H1 (cell line): ENCODE data around the gene COX6A2. TPM values are rescaled to one million over a fixed set of nuclear protein-coding genes. Genes with fewer than 3 reads are reported as not detected.

Experiments
- CTCF ChIA-PET: fragments of 300-600 bp; sonication (Branson Sonifier 250); formaldehyde crosslinking; loops from one replicate; lab custom pipeline; 2021; ENCODE audit not compliant: partially characterized antibody; lab: Charles Lee
- POLR2A ChIA-PET: fragments of 300-600 bp; sonication (Branson Sonifier 250); formaldehyde crosslinking; loops from one replicate; lab custom pipeline; 2021; ENCODE audit warnings: inconsistent platforms; ENCODE audit not compliant: partially characterized antibody; lab: Charles Lee
- DNase-seq, 2 experiments: peaks; one replicate each; pipeline versions ENCODE4 v3.0.0 to v3.0.0-alpha.2; 2010 to 2022; ENCODE audit warnings: low spot score in 2 of 2, low read depth in 1 of 2, mixed read lengths in 1 of 2
- FAIRE-seq: peaks from 2 replicates; lab custom pipeline; 2011; peaks lifted over from hg19 to GRCh38; lab: Jason Lieb, UNC
- H2AFZ ChIP-seq: 2 replicates; pipeline ENCODE4 v1.8.1; 2012; ENCODE audit warnings: low read length, inconsistent platforms
- H2AK5ac ChIP-seq: 2 replicates; pipeline ENCODE4 v1.6.1; 2013; ENCODE audit warnings: low read depth, low read length
- H2BK120ac ChIP-seq: replicated peaks from 2 replicates; pipeline ENCODE3; 2013; ENCODE audit warnings: low read depth, low read length, inconsistent platforms
- H2BK12ac ChIP-seq: 2 replicates; pipeline ENCODE4 v1.6.1; 2013; ENCODE audit warnings: low read depth, low read length
- H2BK15ac ChIP-seq: 2 replicates; pipeline ENCODE4 v1.6.1; 2013; ENCODE audit warnings: low read length
- H2BK20ac ChIP-seq: 2 replicates; pipeline ENCODE4 v1.6.1; 2013; ENCODE audit warnings: low read length
- H2BK5ac ChIP-seq: 2 replicates; pipeline ENCODE4 v1.6.1; 2013; ENCODE audit warnings: low read depth, low read length
- H3K14ac ChIP-seq: 2 replicates; pipeline ENCODE4 v1.6.1; 2013; ENCODE audit warnings: inconsistent platforms; ENCODE audit not compliant: insufficient read length
- H3K18ac ChIP-seq: 2 replicates; pipeline ENCODE4 v1.6.1; 2013; ENCODE audit warnings: low read length; ENCODE audit errors: extremely low read depth
- H3K23ac ChIP-seq: 2 replicates; pipeline ENCODE4 v1.6.1; 2013; ENCODE audit warnings: inconsistent platforms; ENCODE audit not compliant: insufficient read length
- H3K23me2 ChIP-seq: 2 replicates; pipeline ENCODE4 v1.6.1; 2013; ENCODE audit warnings: low read depth, low read length
- H3K27ac ChIP-seq: 2 replicates; pipeline ENCODE4 v1.6.1; 2011; ENCODE audit warnings: low read depth, low read length, inconsistent platforms
- H3K27me3 ChIP-seq, 4 experiments: replicated peaks in 1 of 4; 1 replicate in 1 of 4; 2 replicates in 3 of 4; pipeline versions ENCODE4 v1.6.1 to v1.8.1; 2011 to 2013; ENCODE audit warnings: low read length in 3 of 4, mild to moderate bottlenecking in 3 of 4, inconsistent platforms in 2 of 4, mixed read lengths in 2 of 4, moderate library complexity in 1 of 4; ENCODE audit not compliant: control insufficient read depth in 3 of 4, insufficient read depth in 3 of 4; ENCODE audit errors: extremely low read depth in 1 of 4
- H3K36me3 ChIP-seq, 4 experiments: 2 replicates each; pipeline versions ENCODE4 v1.6.1 to v1.8.1; 2011 to 2013; ENCODE audit warnings: mild to moderate bottlenecking in 4 of 4, low read length in 3 of 4, moderate library complexity in 2 of 4, control low read depth in 1 of 4, inconsistent platforms in 1 of 4; ENCODE audit not compliant: insufficient read depth in 4 of 4, control insufficient read depth in 2 of 4
- H3K4ac ChIP-seq: replicated peaks from 2 replicates; pipeline ENCODE3; 2013; ENCODE audit warnings: low read length, low read depth, mixed read lengths, inconsistent platforms; ENCODE audit not compliant: insufficient read length
- H3K4me1 ChIP-seq, 4 experiments: replicated peaks in 1 of 4; 1 replicate in 1 of 4; 2 replicates in 3 of 4; pipeline versions ENCODE4 v1.6.1 to v1.8.1; 2011 to 2013; ENCODE audit warnings: low read length in 3 of 4, inconsistent platforms in 2 of 4, mixed read lengths in 1 of 4; ENCODE audit not compliant: insufficient read depth in 4 of 4, control insufficient read depth in 3 of 4
- H3K4me2 ChIP-seq, 2 experiments: 2 replicates each; pipeline versions ENCODE4 v1.6.1 to v1.8.1; 2011 to 2013; ENCODE audit warnings: low read depth in 2 of 2, low read length in 2 of 2, control low read depth in 1 of 2, inconsistent platforms in 1 of 2, mild to moderate bottlenecking in 1 of 2; ENCODE audit not compliant: insufficient read depth in 1 of 2
- H3K4me3 ChIP-seq, 4 experiments: fragments of 200-600, 300-600 bp in 1 of 4; sonication (generic), shearing (Covaris generic), sonication (Bioruptor Twin) in 1 of 4; 2 replicates each; pipeline versions ENCODE4 v1.5.1 to v1.8.1; 2011 to 2016; ENCODE audit warnings: low read length in 4 of 4, low read depth in 3 of 4, control low read depth in 2 of 4, inconsistent platforms in 2 of 4, mild to moderate bottlenecking in 2 of 4, mixed read lengths in 1 of 4, moderate library complexity in 1 of 4; ENCODE audit not compliant: insufficient read depth in 2 of 4; ENCODE audit errors: extremely low read depth in 1 of 4
- H3K56ac ChIP-seq: replicated peaks from 2 replicates; pipeline ENCODE3; 2013; ENCODE audit warnings: low read depth, mild to moderate bottlenecking, mixed read lengths, low read length, inconsistent platforms; ENCODE audit not compliant: insufficient read length
- H3K79me1 ChIP-seq: 2 replicates; pipeline ENCODE4 v1.6.1; 2013; ENCODE audit warnings: low read depth, low read length, control low read depth
- H3K79me2 ChIP-seq, 2 experiments: 2 replicates each; pipeline versions ENCODE4 v1.6.1 to v1.8.1; 2012 to 2013; ENCODE audit warnings: low read length in 2 of 2, mild to moderate bottlenecking in 2 of 2, inconsistent platforms in 1 of 2; ENCODE audit not compliant: insufficient read depth in 2 of 2, control insufficient read depth in 1 of 2
- H3K9ac ChIP-seq, 4 experiments: replicated peaks in 1 of 4; 1 replicate in 1 of 4; 2 replicates in 3 of 4; pipeline versions ENCODE4 v1.6.1 to v1.8.1; 2011 to 2013; ENCODE audit warnings: low read depth in 3 of 4, low read length in 3 of 4, control low read depth in 2 of 4, mild to moderate bottlenecking in 2 of 4, moderate library complexity in 2 of 4, inconsistent platforms in 1 of 4; ENCODE audit errors: extremely low read depth in 1 of 4
- H3K9me3 ChIP-seq, 2 experiments: 2 replicates each; pipeline versions ENCODE4 v1.6.1 to v1.8.1; 2012 to 2013; ENCODE audit warnings: mild to moderate bottlenecking in 2 of 2, moderate library complexity in 2 of 2, control low read depth in 1 of 2, inconsistent platforms in 1 of 2, low read depth in 1 of 2, low read length in 1 of 2, mixed read lengths in 1 of 2; ENCODE audit not compliant: insufficient read depth in 2 of 2
- H4K20me1 ChIP-seq, 2 experiments: replicated peaks in 1 of 2; 2 replicates each; pipeline versions ENCODE3 to v1.8.1; 2011 to 2013; ENCODE audit warnings: inconsistent platforms in 2 of 2, low read length in 2 of 2, mild to moderate bottlenecking in 1 of 2; ENCODE audit not compliant: insufficient read depth in 2 of 2, control insufficient read depth in 1 of 2
- H4K5ac ChIP-seq: 2 replicates; pipeline ENCODE4 v1.6.1; 2013; ENCODE audit warnings: low read length, low read depth, mixed read lengths, inconsistent platforms; ENCODE audit not compliant: insufficient read length
- H4K8ac ChIP-seq: 2 replicates; pipeline ENCODE4 v1.8.0; 2013; ENCODE audit warnings: mild to moderate bottlenecking, moderate library complexity, low read length, inconsistent platforms; ENCODE audit not compliant: insufficient read depth; ENCODE audit errors: extremely low read depth
- H4K91ac ChIP-seq: replicated peaks from 2 replicates; pipeline ENCODE3; 2013; ENCODE audit warnings: low read length, mixed read lengths, inconsistent platforms; ENCODE audit not compliant: insufficient read length
- CREB1 ChIP-seq: IDR thresholded peaks from 2 replicates; pipeline ENCODE4 v1.6.1; 2012; ENCODE audit warnings: inconsistent platforms
- CTBP2 ChIP-seq: IDR thresholded peaks from 2 replicates; pipeline ENCODE4 v1.7.0; 2011; ENCODE audit warnings: borderline replicate concordance, mild to moderate bottlenecking, moderate library complexity, mixed read lengths, low read length; ENCODE audit not compliant: insufficient read depth, insufficient read length
- HDAC2 ChIP-seq, 2 experiments: fragments of 300-600 bp in 1 of 2; sonication (generic) in 1 of 2; IDR thresholded peaks; 2 replicates each; pipeline ENCODE4 v1.6.1; 2011 to 2012; ENCODE audit warnings: low read depth in 2 of 2, low read length in 2 of 2, mild to moderate bottlenecking in 2 of 2, moderate library complexity in 2 of 2, borderline replicate concordance in 1 of 2, inconsistent platforms in 1 of 2
- KDM1A ChIP-seq: fragments of 200-600, 300-600 bp; sonication (generic); IDR thresholded peaks from 2 replicates; pipeline ENCODE4 v1.7.1; 2016; ENCODE audit warnings: mild to moderate bottlenecking, low read length, borderline replicate concordance
- WGBS, 2 experiments: shearing (Covaris generic) in 1 of 2; methylation state at CpG; one replicate each; pipeline versions ENCODE4 v1.1.6 to v1.1.7; 2013 to 2015; ENCODE audit warnings: low lambda C conversion rate in 2 of 2, mixed read lengths in 2 of 2, inconsistent platforms in 1 of 2, low coverage in 1 of 2, missing lambda C conversion rate in 1 of 2; ENCODE audit not compliant: insufficient replicate concordance in 2 of 2, insufficient coverage in 1 of 2, insufficient read length in 1 of 2; ENCODE audit errors: extremely low coverage in 1 of 2, missing lambda C conversion rate in 1 of 2; 5-methylcytosine and 5-hydroxymethylcytosine counted together
- polyA plus RNA-seq, 7 experiments: library from polyadenylated mRNA; depleted of rRNA in 3 of 7; stranded (reverse) in 5 of 7; unstranded in 2 of 7; fragments of >200 nt in 5 of 7; fragments of 200-250 nt in 2 of 7; gene quantifications; 1 replicate in 5 of 7; 2 replicates in 1 of 7; 4 replicates in 1 of 7; pipeline versions ENCODE4 v1.2.1 to v1.2.3, GENCODE V29; 2011 to 2013; ENCODE audit warnings: missing spikeins in 2 of 7, mixed read lengths in 2 of 7
- total RNA-seq: library from RNA; stranded (reverse); fragmentation: NEBNext Ultra II Directional; extraction: Animal tissue kit (Norgen Biotek cat#: 25700); gene quantifications from 2 replicates; pipeline ENCODE4 v1.2.1, GENCODE V29; 2021

The COX6A2 gene
- total and polyA plus RNA-seq, 2 of the 8 experiments (the other 6 are each of a cell fraction or from before 2014, with no cell fraction given), result 0.79 TPM; not detected in 1

GRCh38 chr16:31452631-31453106, 24.5 kb upstream of the COX6A2 start:
- no peak overlapping the region for H3K18ac ChIP-seq
- no peak for TF ChIP-seq KDM1A
- TF ChIP-seq HDAC2 (IDR thresholded peaks at IDR 0.05; ENCODE audit: borderline replicate concordance in 1 of 2, low read depth in 2 of 2, low read length in 2 of 2), result no peak
- TF ChIP-seq CTBP2, result no peak
- no peak for TF ChIP-seq CREB1
- peaks cover 5 to 23% (median 15%) of the 10 kb centered on the region in 4 experiments for H3K4me1 ChIP-seq
- no peak overlapping the region for H3K56ac ChIP-seq
- no peak overlapping the region for H2BK12ac ChIP-seq
- H2BK5ac ChIP-seq, result no peak overlapping the region
- no peak overlapping the region for H3K4ac ChIP-seq
- H2AK5ac ChIP-seq, result no peak overlapping the region
- H3K4me3 ChIP-seq, result no peak overlapping the region
- H4K8ac ChIP-seq, result no peak overlapping the region
- H3K9me3 ChIP-seq, result no peaks in the 10 kb centered on the region
- no peak overlapping the region for H4K5ac ChIP-seq
- no peaks in the 10 kb centered on the region for H3K36me3 ChIP-seq
- no peak overlapping the region for H2BK20ac ChIP-seq
- H3K14ac ChIP-seq, result no peak overlapping the region
- no peak overlapping the region for H3K23ac ChIP-seq
- H2AFZ ChIP-seq, result no peak overlapping the region
- H3K27me3 ChIP-seq, result no peaks in the 10 kb centered on the region
- FAIRE-seq, result no peak
- peaks cover 0 to 21% of the 10 kb centered on the region in 2 experiments; a peak in 2 of 4 replicates for H3K79me2 ChIP-seq
- peaks cover 5% of the 10 kb centered on the region; the same call in 1 of the 2 replicates for H3K79me1 ChIP-seq
- 70% methylated on average over 3 of the region's 3 CpGs; no CpG with 5 or more reads in 1 of the 2 experiments for WGBS, 2 experiments
- no peak overlapping the region for H3K9ac ChIP-seq
- no peak overlapping the region for H3K27ac ChIP-seq
- no peak overlapping the region for H4K91ac ChIP-seq
- H2BK15ac ChIP-seq, result no peak overlapping the region
- ChIA-PET CTCF (interaction anchor here (0.9 to 2.8 kb wide), 10 partner anchors 8 to 499 kb away, joined by 3 to 32 read pairs (median 4); partner anchors contain the start of genes COX6A2, PYDC1 and ZNF843), POLR2A (interaction anchor here (0.6 to 1.7 kb wide), 5 partner anchors 239 to 1649 kb away, joined by 3 to 8 read pairs (median 3); partner anchors contain the start of genes FUS, TRIM72 and ZNF267)
- DNase-seq, result no peak
- peaks cover 9 to 23% of the 10 kb centered on the region in 2 experiments for H4K20me1 ChIP-seq
- H3K23me2 ChIP-seq, result no peaks in the 10 kb centered on the region
- H3K4me2 ChIP-seq, result peak overlapping the region in 1 of 2 experiments; percentile 9; a peak in 1 of 4 replicates
- no peak overlapping the region for H2BK120ac ChIP-seq
